Medulla oblongata (tissue), 1 donor: ENCODE data around the gene ALG10B.

Experiments
- DNase-seq: peaks from one replicate; pipeline ENCODE4 v3.0.0-alpha.2; 2015; ENCODE audit errors: extremely low spot score

ALG10B gene

GRCh38 chr12:38374751-38375150 lies 58.2 kb downstream of the ALG10B start:
- DNase-seq = no peak
